ENCODE data around the gene DTX1. TPM values are rescaled to one million over a fixed set of nuclear protein-coding genes. Genes with fewer than 3 reads are reported as not detected.

The DTX1 gene
- total RNA-seq, 1 donor from 2014 or later, result 79.4 TPM

- H3K27me3 Mint-ChIP-seq, result no peaks in the 10 kb centered on the region
- H3K4me1 Mint-ChIP-seq, result peaks cover 100% of the 10 kb centered on the region
- ATAC-seq (ENCODE audit: low read depth) (no peak), DNase-seq (no peak)
- POLR2A ChIA-PET, result interaction anchor here (1.4 to 2.4 kb wide), 3 partner anchors 25 to 38 kb away, joined by 3 to 8 read pairs (median 4); no protein-coding TSS in a partner anchor
- no peak overlapping the region for H3K4me3 Mint-ChIP-seq
- CTCF ChIA-PET, result interaction anchor here (2.9 kb wide), 1 partner anchor 10 kb away, joined by 12 read pairs; no protein-coding TSS in a partner anchor
- no peaks in the 10 kb centered on the region for H3K9me3 Mint-ChIP-seq
- H3K27ac Mint-ChIP-seq, result peak overlapping the region; percentile 81
- intact Hi-C loops (cut with micrococcal nuclease), result no loop called here
- H3K36me3 Mint-ChIP-seq (ENCODE audit: low read depth), result peaks cover 15% of the 10 kb centered on the region
- no peak for TF ChIP-seq CTCF (IDR thresholded peaks at IDR 0.05)
These were observed 31.5 kb downstream of the DTX1 start for GRCh38 chr12:113088037-113088436.

GRCh38 chr12:113088971-113089756 is 32.6 kb downstream of the DTX1 start:
- ChIA-PET POLR2A (interaction anchor here (0.6 to 5.0 kb wide), 6 partner anchors 14 to 141 kb away, joined by 3 to 57 read pairs (median 8); no protein-coding TSS in a partner anchor), CTCF (interaction anchor here (1.0 to 2.9 kb wide), 3 partner anchors 9 to 39 kb away, joined by 3 to 12 read pairs (median 12); no protein-coding TSS in a partner anchor)
- H3K4me3 Mint-ChIP-seq, result no peak overlapping the region
- intact Hi-C loops (cut with micrococcal nuclease), result no loop called here
- H3K27me3 Mint-ChIP-seq, result no peaks in the 10 kb centered on the region
- peaks cover 11% of the 10 kb centered on the region for H3K36me3 Mint-ChIP-seq (ENCODE audit: low read depth)
- peak overlapping the region; percentile 75 for H3K27ac Mint-ChIP-seq
- DNase-seq (no peak), ATAC-seq (ENCODE audit: low read depth) (no peak)
- peaks cover 92% of the 10 kb centered on the region for H3K4me1 Mint-ChIP-seq
- no peak for TF ChIP-seq CTCF (IDR thresholded peaks at IDR 0.05)
- H3K9me3 Mint-ChIP-seq, result no peaks in the 10 kb centered on the region

GRCh38 chr12:113089839-113090238 is 33.3 kb downstream of the DTX1 start:
- peak overlapping the region; percentile 36 for H3K4me3 Mint-ChIP-seq
- no peaks in the 10 kb centered on the region for H3K9me3 Mint-ChIP-seq
- peaks cover 11% of the 10 kb centered on the region for H3K36me3 Mint-ChIP-seq (ENCODE audit: low read depth)
- ChIA-PET POLR2A (interaction anchor here (0.5 to 5.0 kb wide), 9 partner anchors 11 to 140 kb away, joined by 3 to 57 read pairs (median 6); no protein-coding TSS in a partner anchor), CTCF (interaction anchor here (1.0 to 2.9 kb wide), 3 partner anchors 8 to 40 kb away, joined by 3 to 12 read pairs (median 12); no protein-coding TSS in a partner anchor)
- TF ChIP-seq CTCF (IDR thresholded peaks at IDR 0.05), result no peak
- peak overlapping the region; percentile 75 for H3K27ac Mint-ChIP-seq
- H3K4me1 Mint-ChIP-seq, result peaks cover 85% of the 10 kb centered on the region
- intact Hi-C loops (cut with micrococcal nuclease), result loop anchor here (1.0 kb wide), 2 partner anchors 10 to 28 kb away; no protein-coding TSS in a partner anchor
- DNase-seq (no peak), ATAC-seq (ENCODE audit: low read depth) (no peak)
- no peaks in the 10 kb centered on the region for H3K27me3 Mint-ChIP-seq

GRCh38 chr12:113090740-113091139 is 34.2 kb downstream of the DTX1 start:
- DNase-seq, result no peak
- ATAC-seq (ENCODE audit: low read depth), result peak; percentile 62
- TF ChIP-seq CTCF (IDR thresholded peaks at IDR 0.05), result no peak
- H3K4me1 Mint-ChIP-seq, result peaks cover 76% of the 10 kb centered on the region
- peak overlapping the region; percentile 11 for H3K4me3 Mint-ChIP-seq
- H3K9me3 Mint-ChIP-seq, result no peaks in the 10 kb centered on the region
- ChIA-PET POLR2A (interaction anchor here (0.8 to 5.0 kb wide), 6 partner anchors 12 to 51 kb away, joined by 3 to 57 read pairs (median 7); no protein-coding TSS in a partner anchor), CTCF (interaction anchor here (1.8 to 4.3 kb wide), 3 partner anchors 41 to 62 kb away, joined by 6 to 47 read pairs (median 12); no protein-coding TSS in a partner anchor)
- peak overlapping the region; percentile 6 for H3K27ac Mint-ChIP-seq
- peaks cover 10% of the 10 kb centered on the region for H3K36me3 Mint-ChIP-seq (ENCODE audit: low read depth)
- H3K27me3 Mint-ChIP-seq, result no peaks in the 10 kb centered on the region
- intact Hi-C loops (cut with micrococcal nuclease), result loop anchor here (1.0 kb wide), 2 partner anchors 10 to 28 kb away; no protein-coding TSS in a partner anchor

GRCh38 chr12:113091506-113091905 is 35.0 kb downstream of the DTX1 start:
- ATAC-seq (ENCODE audit: low read depth) (no peak), DNase-seq (no peak)
- peak overlapping the region; percentile 9 for H3K4me3 Mint-ChIP-seq
- no peaks in the 10 kb centered on the region for H3K9me3 Mint-ChIP-seq
- H3K4me1 Mint-ChIP-seq, result peaks cover 68% of the 10 kb centered on the region
- ChIA-PET CTCF (interaction anchor here (1.6 to 4.3 kb wide), 3 partner anchors 37 to 62 kb away, joined by 6 to 47 read pairs (median 7); no protein-coding TSS in a partner anchor), POLR2A (interaction anchor here (1.6 to 5.0 kb wide), 4 partner anchors 21 to 41 kb away, joined by 6 to 57 read pairs (median 14); no protein-coding TSS in a partner anchor)
- peak overlapping the region; percentile 65 for H3K27ac Mint-ChIP-seq
- H3K27me3 Mint-ChIP-seq, result no peaks in the 10 kb centered on the region
- TF ChIP-seq CTCF (IDR thresholded peaks at IDR 0.05), result no peak
- intact Hi-C loops (cut with micrococcal nuclease), result no loop called here
- peaks cover 7% of the 10 kb centered on the region for H3K36me3 Mint-ChIP-seq (ENCODE audit: low read depth)

Data from activated B cell treated with CpG ODN at 0.5 μM for 24 hours (primary cell).